IMR-90 (cell line): ENCODE measurements around the gene GNGT1. TPM values are rescaled to one million over a fixed set of nuclear protein-coding genes. Genes with fewer than 3 reads are reported as not detected.
A peak's percentile ranks its signal among the peaks of the same experiment; 100 is the strongest.
"Not testable (repeated sequence)": the region's sequence is repeated elsewhere in the genome, so short reads cannot be mapped to it uniquely, and the experiment has no call there.

Experiments
- ATAC-seq: fragments of 200-7000 bp; cut with Tn5 transposase; 2 replicates; pipeline ENCODE4 v1.9.1; 2020; ENCODE audit warnings: low read depth, mild to moderate bottlenecking, moderate library complexity
- BruUV-seq: library from RNA; stranded (reverse); fragments of 400-500 nt; replicated peaks from 2 replicates; lab custom pipeline; 2021; lab: Mats Ljungman, UMichigan
- CTCF ChIA-PET: fragments of 300-600 bp; formaldehyde crosslinking; extraction: SDS; loops from one replicate; lab custom pipeline; 2021; ENCODE audit warnings: antibody characterized with exemption; lab: Yijun Ruan, JAX
- POLR2A ChIA-PET: fragments of 300-600 bp; sonication (Branson Sonifier 250); formaldehyde crosslinking; loops from one replicate; lab custom pipeline; 2022; ENCODE audit warnings: antibody characterized with exemption; ENCODE audit not compliant: unreplicated experiment; lab: Charles Lee
- DNase-seq: peaks from one replicate; pipeline ENCODE4 v3.0.0; 2013
- H2AFZ ChIP-seq: replicated peaks from 2 replicates; pipeline ENCODE3; 2013; ENCODE audit warnings: low read length, mild to moderate bottlenecking; ENCODE audit not compliant: poor library complexity
- H2AK5ac ChIP-seq: 2 replicates; pipeline ENCODE4 v1.6.1; 2013; ENCODE audit warnings: low read depth, low read length, inconsistent platforms
- H2AK9ac ChIP-seq: replicated peaks from 2 replicates; pipeline ENCODE3; 2013; ENCODE audit warnings: mild to moderate bottlenecking, low read depth, low read length, moderate library complexity; ENCODE audit not compliant: poor library complexity
- H2BK120ac ChIP-seq: 2 replicates; pipeline ENCODE4 v1.6.1; 2013; ENCODE audit warnings: low read depth, low read length, inconsistent platforms
- H2BK15ac ChIP-seq: 3 replicates; pipeline ENCODE4 v1.6.1; 2013; ENCODE audit warnings: low read depth, low read length, inconsistent platforms
- H2BK20ac ChIP-seq: 2 replicates; pipeline ENCODE4 v1.6.1; 2013; ENCODE audit warnings: low read depth, mild to moderate bottlenecking, inconsistent platforms, low read length, moderate library complexity
- H2BK5ac ChIP-seq: 2 replicates; pipeline ENCODE4 v1.6.1; 2013; ENCODE audit warnings: mild to moderate bottlenecking, low read depth, low read length, inconsistent platforms; ENCODE audit not compliant: poor library complexity, severe bottlenecking
- H3K14ac ChIP-seq: replicated peaks from 2 replicates; pipeline ENCODE4 v1.6.1; 2013; ENCODE audit warnings: low read depth, low read length, inconsistent platforms
- H3K18ac ChIP-seq: 2 replicates; pipeline ENCODE4 v1.6.1; 2013; ENCODE audit warnings: low read depth, low read length, control low read depth
- H3K23ac ChIP-seq: 2 replicates; pipeline ENCODE4 v1.6.1; 2013; ENCODE audit warnings: low read depth, low read length, inconsistent platforms
- H3K27ac ChIP-seq: 2 replicates; pipeline ENCODE4 v1.5.1; 2013; ENCODE audit warnings: mild to moderate bottlenecking, control low read depth, low read length; ENCODE audit not compliant: insufficient read depth
- H3K27me3 ChIP-seq: 2 replicates; pipeline ENCODE4 v1.6.1; 2013; ENCODE audit warnings: low read length; ENCODE audit not compliant: control insufficient read depth, insufficient read depth
- H3K36me3 ChIP-seq: 2 replicates; pipeline ENCODE4 v1.6.1; 2013; ENCODE audit warnings: low read length, mixed read lengths; ENCODE audit not compliant: control insufficient read depth, insufficient read depth
- H3K4ac ChIP-seq: 2 replicates; pipeline ENCODE4 v1.6.1; 2013; ENCODE audit warnings: low read depth, low read length, inconsistent platforms
- H3K4me1 ChIP-seq: 2 replicates; pipeline ENCODE4 v1.6.1; 2013; ENCODE audit warnings: low read length, mixed read lengths; ENCODE audit not compliant: control insufficient read depth, insufficient read depth
- H3K4me2 ChIP-seq: 2 replicates; pipeline ENCODE4 v1.6.1; 2013; ENCODE audit warnings: low read depth, mild to moderate bottlenecking, control low read depth, low read length, moderate library complexity
- H3K4me3 ChIP-seq: 2 replicates; pipeline ENCODE4 v1.5.1; 2013; ENCODE audit warnings: low read depth, mild to moderate bottlenecking, control low read depth, low read length, moderate library complexity; ENCODE audit not compliant: insufficient read depth
- H3K56ac ChIP-seq: 2 replicates; pipeline ENCODE4 v1.6.1; 2013; ENCODE audit warnings: low read length, inconsistent platforms; ENCODE audit not compliant: insufficient read depth; ENCODE audit errors: extremely low read depth
- H3K79me1 ChIP-seq, 2 experiments: 2 replicates each; pipeline ENCODE4 v1.6.1; 2013; ENCODE audit warnings: low read length in 2 of 2, inconsistent platforms in 1 of 2, low read depth in 1 of 2
- H3K9ac ChIP-seq: 2 replicates; pipeline ENCODE4 v1.6.1; 2013; ENCODE audit warnings: low read depth, low read length, control low read depth
- H3K9me1 ChIP-seq: 2 replicates; pipeline ENCODE4 v1.6.1; 2013; ENCODE audit warnings: low read length, inconsistent platforms; ENCODE audit not compliant: insufficient read depth
- H3K9me3 ChIP-seq: 2 replicates; pipeline ENCODE4 v1.6.1; 2013; ENCODE audit warnings: low read length; ENCODE audit not compliant: control insufficient read depth, insufficient read depth
- H4K20me1 ChIP-seq: 2 replicates; pipeline ENCODE4 v1.6.1; 2013; ENCODE audit warnings: low read length, inconsistent platforms; ENCODE audit not compliant: insufficient read depth
- H4K5ac ChIP-seq: 2 replicates; pipeline ENCODE4 v1.6.1; 2013; ENCODE audit warnings: mild to moderate bottlenecking, low read depth, low read length, control low read depth
- H4K8ac ChIP-seq, 2 experiments: 2 replicates each; pipeline ENCODE4 v1.6.1; 2013; ENCODE audit warnings: low read depth in 2 of 2, low read length in 2 of 2, control low read depth in 1 of 2, inconsistent platforms in 1 of 2
- H4K91ac ChIP-seq: 2 replicates; pipeline ENCODE4 v1.6.1; 2013; ENCODE audit warnings: low read depth, low read length, inconsistent platforms; ENCODE audit not compliant: insufficient read depth
- WGBS, 2 experiments: methylation state at CpG; one replicate each; pipeline versions ENCODE4 v1.1.5 to v1.1.7; 2013; ENCODE audit warnings: missing lambda C conversion rate in 2 of 2; ENCODE audit not compliant: insufficient read length in 1 of 2; ENCODE audit errors: extremely low coverage in 2 of 2; 5-methylcytosine and 5-hydroxymethylcytosine counted together
- dilution Hi-C: fragments of 300-500 bp; cut with HindIII; formaldehyde crosslinking; loops from one replicate; pipeline ENCODE4 v1.14.3; 2018; ENCODE audit warnings: low sequenced_read_pairs; ENCODE audit not compliant: unreplicated experiment
- in situ Hi-C: fragments of 300-500 bp; cut with MboI; formaldehyde crosslinking; loops from 3 replicates; pipeline ENCODE4 v1.14.3; 2019; ENCODE audit warnings: low sequenced_read_pairs, inconsistent platforms, mixed read lengths
- intact Hi-C: fragments of 100-400 bp; cut with micrococcal nuclease; formaldehyde crosslinking; loops from 2 replicates; pipeline ENCODE4 v1.10.0; 2022
- polyA plus RNA-seq, 3 experiments: library from polyadenylated mRNA; depleted of rRNA; stranded (reverse); fragments of >200 nt; gene quantifications; 2 replicates each; pipeline ENCODE4 v1.2.3, GENCODE V29; 2012; ENCODE audit warnings: low replicate concordance in 1 of 3
- total RNA-seq: library from RNA; depleted of rRNA; stranded (reverse); fragments of >200 nt; gene quantifications from 2 replicates; pipeline ENCODE4 v1.2.3, GENCODE V29; 2012

The GNGT1 gene
- total and polyA plus RNA-seq, 2 of the 4 experiments (the other 2 are of a cell fraction): not detected

DNA sequence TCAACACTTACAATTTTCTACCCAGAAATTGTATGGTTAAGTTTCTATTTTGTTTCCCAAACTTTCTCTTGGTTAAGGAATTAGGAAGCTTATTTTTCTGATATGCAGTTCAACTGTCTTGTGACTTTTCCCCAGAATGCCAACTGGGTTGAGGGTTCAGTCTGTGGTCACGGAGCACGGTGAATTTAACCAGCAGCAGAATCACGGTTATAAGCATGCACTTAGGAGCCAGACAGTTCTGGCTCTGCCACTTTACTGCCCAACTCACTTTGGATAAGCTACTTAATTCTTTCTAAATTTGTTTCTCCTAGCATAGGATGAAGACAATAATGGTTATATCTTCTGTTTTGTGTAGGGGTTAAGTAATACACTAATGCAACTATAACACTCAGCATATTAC is 4.9 kb downstream of the GNGT1 start:
- 0 out of 2 replicates have a peak overlapping the region, but pooled peaks have one; percentile 63 for H4K5ac ChIP-seq
- DNase-seq, CTCF ChIA-PET, H3K79me1 ChIP-seq, H3K27me3 ChIP-seq, H2BK15ac ChIP-seq, H3K4me2 ChIP-seq, H2AFZ ChIP-seq, H2AK5ac ChIP-seq, H3K27ac ChIP-seq, H4K8ac ChIP-seq, intact Hi-C loops, H2BK5ac ChIP-seq, H2AK9ac ChIP-seq, ATAC-seq, H2BK20ac ChIP-seq, H3K4me3 ChIP-seq, H3K56ac ChIP-seq, H3K9me1 ChIP-seq, H3K9ac ChIP-seq, H3K4ac ChIP-seq, H3K4me1 ChIP-seq, H4K20me1 ChIP-seq, H3K9me3 ChIP-seq, H3K14ac ChIP-seq, H3K23ac ChIP-seq, dilution Hi-C loops, H3K36me3 ChIP-seq, H3K18ac ChIP-seq, H4K91ac ChIP-seq, BruUV-seq, H2BK120ac ChIP-seq: not testable (repeated sequence)
- no CpG with 5 or more reads among the region's 3 CpGs for WGBS, 2 experiments
- in situ Hi-C loops: loop anchor here (25.0 kb wide), 1 partner anchor 526 kb away; no protein-coding TSS in a partner anchor
- POLR2A ChIA-PET: interaction anchor here (0.6 kb wide), 1 partner anchor 10 kb away, joined by 5 read pairs; the partner anchor contains the start of gene GNG11

DNA sequence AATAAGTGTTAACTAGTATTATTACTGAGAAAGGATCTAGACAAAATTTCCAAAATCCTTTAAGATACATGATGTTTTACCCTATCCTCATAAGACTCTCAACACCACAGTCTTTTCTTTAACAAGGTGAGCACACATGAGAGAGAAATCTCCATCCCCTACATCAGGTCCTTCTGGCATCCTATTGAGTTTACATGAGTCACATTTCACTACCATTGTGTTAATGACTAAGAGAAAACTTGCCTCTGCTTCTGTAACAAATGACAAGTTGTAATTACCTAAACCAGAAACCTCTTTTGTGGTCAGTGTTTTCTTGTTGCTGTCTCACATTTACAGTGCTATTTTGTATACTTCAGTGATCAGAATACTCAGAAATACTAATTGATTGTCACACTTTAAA is 5.3 kb downstream of the GNGT1 start:
- H2BK5ac ChIP-seq, H3K36me3 ChIP-seq, H3K9ac ChIP-seq, H4K91ac ChIP-seq, H3K4ac ChIP-seq, intact Hi-C loops, H3K4me3 ChIP-seq, CTCF ChIA-PET, H3K4me1 ChIP-seq, H4K8ac ChIP-seq, H3K27ac ChIP-seq, H3K79me1 ChIP-seq, H2BK20ac ChIP-seq, H3K9me3 ChIP-seq, H3K14ac ChIP-seq, H3K27me3 ChIP-seq, H3K56ac ChIP-seq, POLR2A ChIA-PET, H3K9me1 ChIP-seq, ATAC-seq, H3K23ac ChIP-seq, H3K4me2 ChIP-seq, H2AFZ ChIP-seq, H2AK9ac ChIP-seq, dilution Hi-C loops, H4K20me1 ChIP-seq, BruUV-seq, H2BK15ac ChIP-seq, H4K5ac ChIP-seq, H2AK5ac ChIP-seq, H2BK120ac ChIP-seq: not testable (repeated sequence)
- in situ Hi-C loops: loop anchor here (25.0 kb wide), 1 partner anchor 526 kb away; no protein-coding TSS in a partner anchor
- 0 out of 2 replicates have a peak overlapping the region, but pooled peaks have one; percentile 55 for H3K18ac ChIP-seq
- DNase-seq: peak; percentile 19
